ENCODE measurements around the gene COX11.

GRCh38 chr17:54976316-54976715 is 7.9 kb upstream of the COX11 start:
- TF ChIP-seq CTCF (IDR thresholded peaks at IDR 0.05) (no peak), POLR2A (IDR thresholded peaks at IDR 0.05) (no peak), POLR2AphosphoS5 (IDR thresholded peaks at IDR 0.05) (no peak)
